H1 (cell line): Measurements from ENCODE around the gene MAP2K5. TPM values are rescaled to one million over a fixed set of nuclear protein-coding genes. Genes with fewer than 3 reads are reported as not detected.

Experiments
- CTCF ChIA-PET: fragments of 300-600 bp; sonication (Branson Sonifier 250); formaldehyde crosslinking; loops from one replicate; lab custom pipeline; 2021; ENCODE audit not compliant: partially characterized antibody; lab: Charles Lee
- POLR2A ChIA-PET: fragments of 300-600 bp; sonication (Branson Sonifier 250); formaldehyde crosslinking; loops from one replicate; lab custom pipeline; 2021; ENCODE audit warnings: inconsistent platforms; ENCODE audit not compliant: partially characterized antibody; lab: Charles Lee
- DNase-seq, 2 experiments: peaks; one replicate each; pipeline versions ENCODE4 v3.0.0 to v3.0.0-alpha.2; 2010 to 2022; ENCODE audit warnings: low spot score in 2 of 2, low read depth in 1 of 2, mixed read lengths in 1 of 2
- FAIRE-seq: peaks from 2 replicates; lab custom pipeline; 2011; peaks lifted over from hg19 to GRCh38; lab: Jason Lieb, UNC
- H2AFZ ChIP-seq: 2 replicates; pipeline ENCODE4 v1.8.1; 2012; ENCODE audit warnings: low read length, inconsistent platforms
- H2AK5ac ChIP-seq: 2 replicates; pipeline ENCODE4 v1.6.1; 2013; ENCODE audit warnings: low read depth, low read length
- H2BK120ac ChIP-seq: replicated peaks from 2 replicates; pipeline ENCODE3; 2013; ENCODE audit warnings: low read depth, low read length, inconsistent platforms
- H2BK12ac ChIP-seq: 2 replicates; pipeline ENCODE4 v1.6.1; 2013; ENCODE audit warnings: low read depth, low read length
- H2BK15ac ChIP-seq: 2 replicates; pipeline ENCODE4 v1.6.1; 2013; ENCODE audit warnings: low read length
- H2BK20ac ChIP-seq: 2 replicates; pipeline ENCODE4 v1.6.1; 2013; ENCODE audit warnings: low read length
- H2BK5ac ChIP-seq: 2 replicates; pipeline ENCODE4 v1.6.1; 2013; ENCODE audit warnings: low read depth, low read length
- H3K14ac ChIP-seq: 2 replicates; pipeline ENCODE4 v1.6.1; 2013; ENCODE audit warnings: inconsistent platforms; ENCODE audit not compliant: insufficient read length
- H3K18ac ChIP-seq: 2 replicates; pipeline ENCODE4 v1.6.1; 2013; ENCODE audit warnings: low read length; ENCODE audit errors: extremely low read depth
- H3K23ac ChIP-seq: 2 replicates; pipeline ENCODE4 v1.6.1; 2013; ENCODE audit warnings: inconsistent platforms; ENCODE audit not compliant: insufficient read length
- H3K23me2 ChIP-seq: 2 replicates; pipeline ENCODE4 v1.6.1; 2013; ENCODE audit warnings: low read depth, low read length
- H3K27ac ChIP-seq: 2 replicates; pipeline ENCODE4 v1.6.1; 2011; ENCODE audit warnings: low read depth, low read length, inconsistent platforms
- H3K27me3 ChIP-seq, 4 experiments: replicated peaks in 1 of 4; 1 replicate in 1 of 4; 2 replicates in 3 of 4; pipeline versions ENCODE4 v1.6.1 to v1.8.1; 2011 to 2013; ENCODE audit warnings: low read length in 3 of 4, mild to moderate bottlenecking in 3 of 4, inconsistent platforms in 2 of 4, mixed read lengths in 2 of 4, moderate library complexity in 1 of 4; ENCODE audit not compliant: control insufficient read depth in 3 of 4, insufficient read depth in 3 of 4; ENCODE audit errors: extremely low read depth in 1 of 4
- H3K36me3 ChIP-seq, 4 experiments: 2 replicates each; pipeline versions ENCODE4 v1.6.1 to v1.8.1; 2011 to 2013; ENCODE audit warnings: mild to moderate bottlenecking in 4 of 4, low read length in 3 of 4, moderate library complexity in 2 of 4, control low read depth in 1 of 4, inconsistent platforms in 1 of 4; ENCODE audit not compliant: insufficient read depth in 4 of 4, control insufficient read depth in 2 of 4
- H3K4ac ChIP-seq: replicated peaks from 2 replicates; pipeline ENCODE3; 2013; ENCODE audit warnings: low read length, low read depth, mixed read lengths, inconsistent platforms; ENCODE audit not compliant: insufficient read length
- H3K4me1 ChIP-seq, 4 experiments: replicated peaks in 1 of 4; 1 replicate in 1 of 4; 2 replicates in 3 of 4; pipeline versions ENCODE4 v1.6.1 to v1.8.1; 2011 to 2013; ENCODE audit warnings: low read length in 3 of 4, inconsistent platforms in 2 of 4, mixed read lengths in 1 of 4; ENCODE audit not compliant: insufficient read depth in 4 of 4, control insufficient read depth in 3 of 4
- H3K4me2 ChIP-seq, 2 experiments: 2 replicates each; pipeline versions ENCODE4 v1.6.1 to v1.8.1; 2011 to 2013; ENCODE audit warnings: low read depth in 2 of 2, low read length in 2 of 2, control low read depth in 1 of 2, inconsistent platforms in 1 of 2, mild to moderate bottlenecking in 1 of 2; ENCODE audit not compliant: insufficient read depth in 1 of 2
- H3K4me3 ChIP-seq, 4 experiments: fragments of 200-600, 300-600 bp in 1 of 4; sonication (generic), shearing (Covaris generic), sonication (Bioruptor Twin) in 1 of 4; 2 replicates each; pipeline versions ENCODE4 v1.5.1 to v1.8.1; 2011 to 2016; ENCODE audit warnings: low read length in 4 of 4, low read depth in 3 of 4, control low read depth in 2 of 4, inconsistent platforms in 2 of 4, mild to moderate bottlenecking in 2 of 4, mixed read lengths in 1 of 4, moderate library complexity in 1 of 4; ENCODE audit not compliant: insufficient read depth in 2 of 4; ENCODE audit errors: extremely low read depth in 1 of 4
- H3K56ac ChIP-seq: replicated peaks from 2 replicates; pipeline ENCODE3; 2013; ENCODE audit warnings: low read depth, mild to moderate bottlenecking, mixed read lengths, low read length, inconsistent platforms; ENCODE audit not compliant: insufficient read length
- H3K79me1 ChIP-seq: 2 replicates; pipeline ENCODE4 v1.6.1; 2013; ENCODE audit warnings: low read depth, low read length, control low read depth
- H3K79me2 ChIP-seq, 2 experiments: 2 replicates each; pipeline versions ENCODE4 v1.6.1 to v1.8.1; 2012 to 2013; ENCODE audit warnings: low read length in 2 of 2, mild to moderate bottlenecking in 2 of 2, inconsistent platforms in 1 of 2; ENCODE audit not compliant: insufficient read depth in 2 of 2, control insufficient read depth in 1 of 2
- H3K9ac ChIP-seq, 4 experiments: replicated peaks in 1 of 4; 1 replicate in 1 of 4; 2 replicates in 3 of 4; pipeline versions ENCODE4 v1.6.1 to v1.8.1; 2011 to 2013; ENCODE audit warnings: low read depth in 3 of 4, low read length in 3 of 4, control low read depth in 2 of 4, mild to moderate bottlenecking in 2 of 4, moderate library complexity in 2 of 4, inconsistent platforms in 1 of 4; ENCODE audit errors: extremely low read depth in 1 of 4
- H3K9me3 ChIP-seq, 2 experiments: 2 replicates each; pipeline versions ENCODE4 v1.6.1 to v1.8.1; 2012 to 2013; ENCODE audit warnings: mild to moderate bottlenecking in 2 of 2, moderate library complexity in 2 of 2, control low read depth in 1 of 2, inconsistent platforms in 1 of 2, low read depth in 1 of 2, low read length in 1 of 2, mixed read lengths in 1 of 2; ENCODE audit not compliant: insufficient read depth in 2 of 2
- H4K20me1 ChIP-seq, 2 experiments: replicated peaks in 1 of 2; 2 replicates each; pipeline versions ENCODE3 to v1.8.1; 2011 to 2013; ENCODE audit warnings: inconsistent platforms in 2 of 2, low read length in 2 of 2, mild to moderate bottlenecking in 1 of 2; ENCODE audit not compliant: insufficient read depth in 2 of 2, control insufficient read depth in 1 of 2
- H4K5ac ChIP-seq: 2 replicates; pipeline ENCODE4 v1.6.1; 2013; ENCODE audit warnings: low read length, low read depth, mixed read lengths, inconsistent platforms; ENCODE audit not compliant: insufficient read length
- H4K8ac ChIP-seq: 2 replicates; pipeline ENCODE4 v1.8.0; 2013; ENCODE audit warnings: mild to moderate bottlenecking, moderate library complexity, low read length, inconsistent platforms; ENCODE audit not compliant: insufficient read depth; ENCODE audit errors: extremely low read depth
- H4K91ac ChIP-seq: replicated peaks from 2 replicates; pipeline ENCODE3; 2013; ENCODE audit warnings: low read length, mixed read lengths, inconsistent platforms; ENCODE audit not compliant: insufficient read length
- CBX5 ChIP-seq: fragments of 300-800, 300-1000 bp; sonication (generic); IDR thresholded peaks from 2 replicates; pipeline ENCODE4 v1.7.1; 2016; ENCODE audit warnings: antibody characterized with exemption, low read length, low read depth
- CBX8 ChIP-seq: fragments of 300-800, 300-1000 bp; sonication (generic); IDR thresholded peaks from 2 replicates; pipeline ENCODE4 v1.7.1; 2016; ENCODE audit warnings: low read depth, low read length, borderline replicate concordance
- KDM5A ChIP-seq: fragments of 200-600 bp; IDR thresholded peaks from 2 replicates; pipeline ENCODE4 v1.7.1; 2012; ENCODE audit warnings: mild to moderate bottlenecking, low read length, inconsistent platforms, mixed read lengths
- POU5F1 ChIP-seq: IDR thresholded peaks from 2 replicates; pipeline ENCODE4 v1.6.1; 2011; ENCODE audit warnings: low read depth, mild to moderate bottlenecking, low read length, moderate library complexity
- RNF2 ChIP-seq: fragments of 200-900, 300-1000 bp; sonication (generic); IDR thresholded peaks from 2 replicates; pipeline ENCODE4 v1.7.1; 2016; ENCODE audit warnings: borderline replicate concordance, low read depth, mild to moderate bottlenecking, antibody characterized with exemption, low read length; ENCODE audit not compliant: poor library complexity, severe bottlenecking; ENCODE audit errors: missing control alignments
- TBP ChIP-seq: IDR thresholded peaks from 2 replicates; pipeline ENCODE4 v1.6.1; 2011; ENCODE audit warnings: low read depth, low read length, improper control_type of control experiment
- WGBS, 2 experiments: shearing (Covaris generic) in 1 of 2; methylation state at CpG; one replicate each; pipeline versions ENCODE4 v1.1.6 to v1.1.7; 2013 to 2015; ENCODE audit warnings: low lambda C conversion rate in 2 of 2, mixed read lengths in 2 of 2, inconsistent platforms in 1 of 2, low coverage in 1 of 2, missing lambda C conversion rate in 1 of 2; ENCODE audit not compliant: insufficient replicate concordance in 2 of 2, insufficient coverage in 1 of 2, insufficient read length in 1 of 2; ENCODE audit errors: extremely low coverage in 1 of 2, missing lambda C conversion rate in 1 of 2; 5-methylcytosine and 5-hydroxymethylcytosine counted together
- polyA plus RNA-seq, 7 experiments: library from polyadenylated mRNA; depleted of rRNA in 3 of 7; stranded (reverse) in 5 of 7; unstranded in 2 of 7; fragments of >200 nt in 5 of 7; fragments of 200-250 nt in 2 of 7; gene quantifications; 1 replicate in 5 of 7; 2 replicates in 1 of 7; 4 replicates in 1 of 7; pipeline versions ENCODE4 v1.2.1 to v1.2.3, GENCODE V29; 2011 to 2013; ENCODE audit warnings: missing spikeins in 2 of 7, mixed read lengths in 2 of 7
- total RNA-seq: library from RNA; stranded (reverse); fragmentation: NEBNext Ultra II Directional; extraction: Animal tissue kit (Norgen Biotek cat#: 25700); gene quantifications from 2 replicates; pipeline ENCODE4 v1.2.1, GENCODE V29; 2021
- TF ChIP-seq, protein P1 (sequence below): IDR thresholded peaks from 2 replicates; pipeline ENCODE4 v1.6.1; 2012; ENCODE audit warnings: inconsistent platforms
- TF ChIP-seq, protein P2 (sequence below): IDR thresholded peaks from 2 replicates; pipeline ENCODE4 v1.6.1; 2012; ENCODE audit warnings: inconsistent platforms
- TF ChIP-seq, protein P3 (sequence below): IDR thresholded peaks from 2 replicates; pipeline ENCODE4 v1.6.1; 2012; ENCODE audit warnings: low read length, inconsistent platforms

Gene MAP2K5
- total and polyA plus RNA-seq, 2 of the 8 experiments (the other 6 are each of a cell fraction or from before 2014, with no cell fraction given): 4.4 to 15.8 TPM

GRCh38 chr15:67545864-67546263, 3.4 kb downstream of the MAP2K5 start:
- CTCF ChIA-PET: no interaction called here
- no peak overlapping the region for H2BK15ac ChIP-seq
- no peak overlapping the region for H2BK5ac ChIP-seq
- no peak overlapping the region for H3K14ac ChIP-seq
- no peaks in the 10 kb centered on the region for H4K20me1 ChIP-seq
- DNase-seq (no peak), FAIRE-seq (no peak)
- H3K4me3 ChIP-seq: no peak overlapping the region
- peaks cover 3 to 18% (median 6%) of the 10 kb centered on the region in 4 experiments for H3K4me1 ChIP-seq
- no peak overlapping the region for H3K56ac ChIP-seq
- no peak overlapping the region for H3K27ac ChIP-seq
- H4K91ac ChIP-seq: no peak overlapping the region
- H3K79me2 ChIP-seq: no peaks in the 10 kb centered on the region
- H3K4ac ChIP-seq: no peak overlapping the region
- whole genome bisulfite sequencing, 2 experiments: 83% methylated on average over 3 of the region's 3 CpGs; no CpG with 5 or more reads in 1 of the 2 experiments
- H3K36me3 ChIP-seq: peaks cover 0 to 4% (median 2%) of the 10 kb centered on the region in 4 experiments; a peak in 2 of 8 replicates
- POLR2A ChIA-PET: no interaction called here
- TF ChIP-seq CBX5 (no peak), RNF2 (no peak), KDM5A (no peak), CBX8 (no peak), POU5F1 (no peak), TBP (no peak)
- TF ChIP-seq, protein P1, sequence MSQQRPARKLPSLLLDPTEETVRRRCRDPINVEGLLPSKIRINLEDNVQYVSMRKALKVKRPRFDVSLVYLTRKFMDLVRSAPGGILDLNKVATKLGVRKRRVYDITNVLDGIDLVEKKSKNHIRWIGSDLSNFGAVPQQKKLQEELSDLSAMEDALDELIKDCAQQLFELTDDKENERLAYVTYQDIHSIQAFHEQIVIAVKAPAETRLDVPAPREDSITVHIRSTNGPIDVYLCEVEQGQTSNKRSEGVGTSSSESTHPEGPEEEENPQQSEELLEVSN: no peak
- TF ChIP-seq, protein P2, sequence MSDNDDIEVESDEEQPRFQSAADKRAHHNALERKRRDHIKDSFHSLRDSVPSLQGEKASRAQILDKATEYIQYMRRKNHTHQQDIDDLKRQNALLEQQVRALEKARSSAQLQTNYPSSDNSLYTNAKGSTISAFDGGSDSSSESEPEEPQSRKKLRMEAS: no peak
- TF ChIP-seq, protein P3, sequence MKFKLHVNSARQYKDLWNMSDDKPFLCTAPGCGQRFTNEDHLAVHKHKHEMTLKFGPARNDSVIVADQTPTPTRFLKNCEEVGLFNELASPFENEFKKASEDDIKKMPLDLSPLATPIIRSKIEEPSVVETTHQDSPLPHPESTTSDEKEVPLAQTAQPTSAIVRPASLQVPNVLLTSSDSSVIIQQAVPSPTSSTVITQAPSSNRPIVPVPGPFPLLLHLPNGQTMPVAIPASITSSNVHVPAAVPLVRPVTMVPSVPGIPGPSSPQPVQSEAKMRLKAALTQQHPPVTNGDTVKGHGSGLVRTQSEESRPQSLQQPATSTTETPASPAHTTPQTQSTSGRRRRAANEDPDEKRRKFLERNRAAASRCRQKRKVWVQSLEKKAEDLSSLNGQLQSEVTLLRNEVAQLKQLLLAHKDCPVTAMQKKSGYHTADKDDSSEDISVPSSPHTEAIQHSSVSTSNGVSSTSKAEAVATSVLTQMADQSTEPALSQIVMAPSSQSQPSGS: no peak
- no peak overlapping the region for H3K18ac ChIP-seq
- H2BK20ac ChIP-seq: no peak overlapping the region
- H2BK12ac ChIP-seq: no peak overlapping the region
- H3K4me2 ChIP-seq: no peak overlapping the region
- peaks cover 11% of the 10 kb centered on the region; the same call in 1 of the 2 replicates for H3K23me2 ChIP-seq
- H4K5ac ChIP-seq: no peak overlapping the region
- no peak overlapping the region for H3K9ac ChIP-seq
- no peak overlapping the region for H4K8ac ChIP-seq
- H2BK120ac ChIP-seq: no peak overlapping the region
- H3K79me1 ChIP-seq: peaks cover 2% of the 10 kb centered on the region; the same call in 1 of the 2 replicates
- H3K9me3 ChIP-seq: no peaks in the 10 kb centered on the region
- H2AFZ ChIP-seq: no peak overlapping the region
- H3K23ac ChIP-seq: no peak overlapping the region
- no peaks in the 10 kb centered on the region; a peak in 1 of 7 replicates for H3K27me3 ChIP-seq
- no peak overlapping the region for H2AK5ac ChIP-seq
